Activated T-cell treated with anti-CD3 and anti-CD28 coated beads, Interleukin-2, amount 50 U/mL, for 4 hours (primary cell): ENCODE results near the gene MAN1A1. TPM values are rescaled to one million over a fixed set of nuclear protein-coding genes. Genes with fewer than 3 reads are reported as not detected.
"Not testable (repeated sequence)": the region's sequence is repeated elsewhere in the genome, so short reads cannot be mapped to it uniquely, and the experiment has no call there.

Source experiments
- ATAC-seq, 2 donors: fragments of 200-7000 bp; cut with Tn5 transposase; one replicate each; pipeline ENCODE4 v1.10.0; 2021
- DNase-seq: peaks from one replicate; pipeline ENCODE4 v3.0.0-alpha.2; 2020
- H3K27me3 Mint-ChIP-seq: one replicate; pipeline ENCODE4 v1.8.0; 2021; ENCODE audit warnings: low read depth, mixed read lengths
- H3K36me3 Mint-ChIP-seq: one replicate; pipeline ENCODE4 v1.8.0; 2022; ENCODE audit warnings: mixed read lengths; ENCODE audit not compliant: insufficient read depth
- H3K4me1 Mint-ChIP-seq: one replicate; pipeline ENCODE4 v1.8.0; 2021; ENCODE audit warnings: low read depth, mixed read lengths
- H3K4me3 Mint-ChIP-seq: one replicate; pipeline ENCODE4 v1.8.0; 2021; ENCODE audit warnings: mild to moderate bottlenecking, moderate library complexity, mixed read lengths
- H3K9me3 Mint-ChIP-seq: one replicate; pipeline ENCODE4 v1.8.0; 2021; ENCODE audit warnings: mixed read lengths
- total RNA-seq, 3 donors: library from RNA; stranded (reverse); gene quantifications; one replicate each; pipeline ENCODE4 v1.2.1, GENCODE V29; 2021

The MAN1A1 gene
- total RNA-seq: 10 to 100 TPM; 28.5 to 33.6 (median 31.2) TPM

GRCh38 chr6:119349361-119350201, at the start of gene MAN1A1:
TSS of gene MAN1A1 (minus strand) at chr6:119349761. CDS start at chr6:119349065, 696 bp downstream.
- DNase-seq (peak; percentile 89), ATAC-seq (peak; percentile 83 to 87)
- Mint-ChIP-seq H3K27me3 (no peaks in the 10 kb centered on the region), H3K36me3 (peaks cover 4% of the 10 kb centered on the region), H3K4me1 (peaks cover 45% of the 10 kb centered on the region), H3K4me3 (peak within 1 kb of the TSS; percentile 91), H3K9me3 (no peaks in the 10 kb centered on the region)

GRCh38 chr6:119395192-119395591, 45.6 kb upstream of the MAN1A1 start:
- peaks cover 3% of the 10 kb centered on the region for H3K9me3 Mint-ChIP-seq
- ATAC-seq (no peak), DNase-seq (no peak)
- no peaks in the 10 kb centered on the region for H3K4me1 Mint-ChIP-seq
- no peak overlapping the region for H3K4me3 Mint-ChIP-seq
- peaks cover 4% of the 10 kb centered on the region for H3K27me3 Mint-ChIP-seq
- peaks cover 2% of the 10 kb centered on the region for H3K36me3 Mint-ChIP-seq

- peaks cover 3% of the 10 kb centered on the region for H3K9me3 Mint-ChIP-seq
- H3K36me3 Mint-ChIP-seq: peaks cover 3% of the 10 kb centered on the region
- H3K4me1 Mint-ChIP-seq: no peaks in the 10 kb centered on the region
- H3K27me3 Mint-ChIP-seq: no peaks in the 10 kb centered on the region
- ATAC-seq (no peak), DNase-seq (no peak)
- no peak overlapping the region for H3K4me3 Mint-ChIP-seq
Observed at GRCh38 chr6:119390247-119390793, 40.8 kb upstream of the MAN1A1 start.

GRCh38 chr6:119385994-119386393, 36.4 kb upstream of the MAN1A1 start:
- DNase-seq (no peak), ATAC-seq (no peak)
- no peak overlapping the region for H3K4me3 Mint-ChIP-seq
- H3K27me3 Mint-ChIP-seq: no peaks in the 10 kb centered on the region
- H3K9me3 Mint-ChIP-seq: peaks cover 25% of the 10 kb centered on the region
- peaks cover 10% of the 10 kb centered on the region for H3K36me3 Mint-ChIP-seq
- no peaks in the 10 kb centered on the region for H3K4me1 Mint-ChIP-seq

GRCh38 chr6:119384444-119384843, 34.9 kb upstream of the MAN1A1 start:
- Mint-ChIP-seq H3K4me3 (no peak overlapping the region), H3K9me3 (peaks cover 38% of the 10 kb centered on the region), H3K27me3 (no peaks in the 10 kb centered on the region), H3K36me3 (peaks cover 10% of the 10 kb centered on the region), H3K4me1 (no peaks in the 10 kb centered on the region)
- DNase-seq (no peak), ATAC-seq (no peak)

- DNase-seq (no peak), ATAC-seq (no peak)
- Mint-ChIP-seq H3K36me3 (peaks cover 19% of the 10 kb centered on the region), H3K4me1 (no peaks in the 10 kb centered on the region), H3K9me3 (peaks cover 37% of the 10 kb centered on the region), H3K27me3 (no peaks in the 10 kb centered on the region), H3K4me3 (no peak overlapping the region)
Observed at GRCh38 chr6:119379809-119380208, 30.2 kb upstream of the MAN1A1 start.

- H3K4me1 Mint-ChIP-seq, DNase-seq, H3K4me3 Mint-ChIP-seq, ATAC-seq, H3K27me3 Mint-ChIP-seq: not testable (repeated sequence)
- peaks cover 26% of the 10 kb centered on the region for H3K9me3 Mint-ChIP-seq
- peaks cover 15% of the 10 kb centered on the region for H3K36me3 Mint-ChIP-seq
Observed at GRCh38 chr6:119377043-119377442, 27.5 kb upstream of the MAN1A1 start.

- Mint-ChIP-seq H3K27me3 (no peaks in the 10 kb centered on the region), H3K9me3 (peaks cover 5% of the 10 kb centered on the region), H3K4me3 (no peak overlapping the region), H3K4me1 (no peaks in the 10 kb centered on the region), H3K36me3 (peaks cover 16% of the 10 kb centered on the region)
- ATAC-seq (no peak), DNase-seq (no peak)
Observed at GRCh38 chr6:119370080-119370479, 20.5 kb upstream of the MAN1A1 start.

GRCh38 chr6:119368921-119369320, 19.4 kb upstream of the MAN1A1 start:
- no peak overlapping the region for H3K4me3 Mint-ChIP-seq
- no peaks in the 10 kb centered on the region for H3K27me3 Mint-ChIP-seq
- peaks cover 23% of the 10 kb centered on the region for H3K36me3 Mint-ChIP-seq
- ATAC-seq (no peak), DNase-seq (no peak)
- no peaks in the 10 kb centered on the region for H3K4me1 Mint-ChIP-seq
- H3K9me3 Mint-ChIP-seq: peaks cover 5% of the 10 kb centered on the region

GRCh38 chr6:119361209-119361608, 11.6 kb upstream of the MAN1A1 start:
- DNase-seq (no peak), ATAC-seq (no peak)
- Mint-ChIP-seq H3K4me3 (no peak overlapping the region), H3K4me1 (peaks cover 3% of the 10 kb centered on the region), H3K36me3 (peaks cover 24% of the 10 kb centered on the region), H3K9me3 (no peaks in the 10 kb centered on the region), H3K27me3 (no peaks in the 10 kb centered on the region)

- Mint-ChIP-seq H3K4me1 (peaks cover 3% of the 10 kb centered on the region), H3K4me3 (no peak overlapping the region), H3K9me3 (no peaks in the 10 kb centered on the region), H3K27me3 (no peaks in the 10 kb centered on the region), H3K36me3 (peaks cover 19% of the 10 kb centered on the region)
- DNase-seq: no peak
- ATAC-seq: no peak
Observed at GRCh38 chr6:119360262-119360915, 10.8 kb upstream of the MAN1A1 start.

GRCh38 chr6:119355890-119356289, 6.3 kb upstream of the MAN1A1 start:
- no peaks in the 10 kb centered on the region for H3K9me3 Mint-ChIP-seq
- ATAC-seq (no peak), DNase-seq (no peak)
- peaks cover 17% of the 10 kb centered on the region for H3K4me1 Mint-ChIP-seq
- no peaks in the 10 kb centered on the region for H3K27me3 Mint-ChIP-seq
- H3K36me3 Mint-ChIP-seq: no peaks in the 10 kb centered on the region
- no peak overlapping the region for H3K4me3 Mint-ChIP-seq

GRCh38 chr6:119355157-119355556, 5.6 kb upstream of the MAN1A1 start:
- H3K4me1 Mint-ChIP-seq: peaks cover 17% of the 10 kb centered on the region
- no peak for DNase-seq
- H3K9me3 Mint-ChIP-seq: no peaks in the 10 kb centered on the region
- H3K36me3 Mint-ChIP-seq: no peaks in the 10 kb centered on the region
- no peaks in the 10 kb centered on the region for H3K27me3 Mint-ChIP-seq
- no peak overlapping the region for H3K4me3 Mint-ChIP-seq
- no peak for ATAC-seq

GRCh38 chr6:119353696-119354095, 4.1 kb upstream of the MAN1A1 start:
- DNase-seq: no peak
- Mint-ChIP-seq H3K27me3 (no peaks in the 10 kb centered on the region), H3K9me3 (no peaks in the 10 kb centered on the region), H3K4me1 (peaks cover 14% of the 10 kb centered on the region), H3K4me3 (no peak overlapping the region), H3K36me3 (no peaks in the 10 kb centered on the region)
- no peak for ATAC-seq

GRCh38 chr6:119352001-119352400, 2.4 kb upstream of the MAN1A1 start:
- ATAC-seq: no peak
- H3K36me3 Mint-ChIP-seq: no peaks in the 10 kb centered on the region
- no peaks in the 10 kb centered on the region for H3K27me3 Mint-ChIP-seq
- H3K4me1 Mint-ChIP-seq: peaks cover 24% of the 10 kb centered on the region
- H3K4me3 Mint-ChIP-seq: no peak overlapping the region
- no peaks in the 10 kb centered on the region for H3K9me3 Mint-ChIP-seq
- DNase-seq: no peak
